Neuronal stem cell (in vitro differentiated cells): ENCODE measurements around the gene APLP2.

Experiments used
- DNase-seq: peaks from one replicate; pipeline ENCODE4 v3.0.0-alpha.2; 2013; ENCODE audit warnings: low spot score
- H2AFZ ChIP-seq: one replicate; pipeline ENCODE4 v1.6.1; 2013; ENCODE audit warnings: mild to moderate bottlenecking, low read length, inconsistent platforms
- H2AK5ac ChIP-seq: 2 replicates; pipeline ENCODE4 v1.6.1; 2013; ENCODE audit warnings: low read depth, mild to moderate bottlenecking, inconsistent platforms, low read length, moderate library complexity, mixed read lengths
- H2BK120ac ChIP-seq: 2 replicates; pipeline ENCODE4 v1.6.1; 2013; ENCODE audit warnings: low read depth, mild to moderate bottlenecking, inconsistent platforms, low read length, moderate library complexity, mixed read lengths
- H2BK12ac ChIP-seq: one replicate; pipeline ENCODE4 v1.6.1; 2013; ENCODE audit warnings: low read length, inconsistent platforms
- H2BK15ac ChIP-seq: 2 replicates; pipeline ENCODE4 v1.6.1; 2013; ENCODE audit warnings: mild to moderate bottlenecking, low read length, inconsistent platforms, mixed read lengths
- H2BK5ac ChIP-seq: one replicate; pipeline ENCODE4 v1.6.1; 2013; ENCODE audit warnings: inconsistent platforms, mild to moderate bottlenecking, low read length, moderate library complexity
- H3K14ac ChIP-seq: one replicate; pipeline ENCODE4 v1.6.1; 2013; ENCODE audit warnings: low read length, inconsistent platforms
- H3K18ac ChIP-seq: 2 replicates; pipeline ENCODE4 v1.6.1; 2013; ENCODE audit warnings: low read length, inconsistent platforms
- H3K23ac ChIP-seq: 2 replicates; pipeline ENCODE4 v1.6.1; 2013; ENCODE audit warnings: low read depth, mild to moderate bottlenecking, mixed read lengths, low read length, inconsistent platforms; ENCODE audit not compliant: poor library complexity
- H3K27ac ChIP-seq: replicated peaks from 3 replicates; pipeline ENCODE4 v1.5.1; 2013; ENCODE audit warnings: low read length, inconsistent platforms
- H3K27me3 ChIP-seq, 3 experiments: 2 replicates each; pipeline ENCODE4 v1.6.1; 2013; ENCODE audit warnings: low read length in 3 of 3, mild to moderate bottlenecking in 2 of 3, inconsistent platforms in 1 of 3, low read depth in 1 of 3, mixed read lengths in 1 of 3, moderate library complexity in 1 of 3; ENCODE audit not compliant: control insufficient read depth in 3 of 3, insufficient read depth in 3 of 3
- H3K36me3 ChIP-seq, 2 donors: replicated peaks in 1 of 2; 2 replicates each; pipeline ENCODE4 v1.6.1; 2013; ENCODE audit warnings: low read length in 2 of 2; ENCODE audit not compliant: control insufficient read depth in 2 of 2, insufficient read depth in 2 of 2
- H3K4ac ChIP-seq: 2 replicates; pipeline ENCODE4 v1.6.1; 2013; ENCODE audit warnings: inconsistent platforms, mild to moderate bottlenecking, low read length, moderate library complexity
- H3K4me1 ChIP-seq, 2 donors: 1 replicate in 1 of 2; 2 replicates in 1 of 2; pipeline ENCODE4 v1.6.1; 2013; ENCODE audit warnings: low read length in 2 of 2, low read depth in 1 of 2; ENCODE audit not compliant: control insufficient read depth in 2 of 2, insufficient read depth in 1 of 2
- H3K4me2 ChIP-seq: one replicate; pipeline ENCODE4 v1.6.1; 2013; ENCODE audit warnings: mild to moderate bottlenecking, low read length, inconsistent platforms; ENCODE audit not compliant: insufficient read depth, poor library complexity, severe bottlenecking
- H3K4me3 ChIP-seq, 2 donors: 2 replicates each; pipeline ENCODE4 v1.5.1; 2013; ENCODE audit warnings: low read length in 2 of 2, mild to moderate bottlenecking in 2 of 2, inconsistent platforms in 1 of 2, moderate library complexity in 1 of 2
- H3K79me1 ChIP-seq: one replicate; pipeline ENCODE4 v1.6.1; 2013; ENCODE audit warnings: low read depth, mild to moderate bottlenecking, inconsistent platforms, low read length, moderate library complexity
- H3K9ac ChIP-seq: one replicate; pipeline ENCODE4 v1.6.1; 2013; ENCODE audit warnings: mild to moderate bottlenecking, low read depth, low read length, inconsistent platforms; ENCODE audit not compliant: poor library complexity
- H3K9me3 ChIP-seq, 2 donors: replicated peaks in 1 of 2; 2 replicates each; pipeline versions ENCODE3 to v1.6.1; 2013; ENCODE audit warnings: low read length in 2 of 2, mild to moderate bottlenecking in 2 of 2, inconsistent platforms in 1 of 2, low read depth in 1 of 2, mixed read lengths in 1 of 2, moderate library complexity in 1 of 2; ENCODE audit not compliant: control insufficient read depth in 2 of 2, insufficient read depth in 1 of 2
- H4K8ac ChIP-seq: one replicate; pipeline ENCODE4 v1.6.1; 2013; ENCODE audit warnings: low read depth, mild to moderate bottlenecking, inconsistent platforms, low read length, moderate library complexity
- H4K91ac ChIP-seq: one replicate; pipeline ENCODE4 v1.6.1; 2013; ENCODE audit warnings: low read length, low read depth, mild to moderate bottlenecking, inconsistent platforms; ENCODE audit not compliant: poor library complexity
- WGBS, 2 donors: extraction: QIAGEN DNeasy Blood & Tissue Kit; methylation state at CpG; one replicate each; pipeline ENCODE4 v1.1.7; 2013; ENCODE audit warnings: missing lambda C conversion rate in 2 of 2, mixed read lengths in 1 of 2; ENCODE audit not compliant: insufficient read length in 2 of 2, insufficient replicate concordance in 1 of 2; ENCODE audit errors: extremely low coverage in 2 of 2; 5-methylcytosine and 5-hydroxymethylcytosine counted together

Gene APLP2

GRCh38 chr11:130160498-130161155 is 90.9 kb downstream of the APLP2 start:
- no CpG with 5 or more reads among the region's 19 CpGs for WGBS, 2 donors
- Histone ChIP-seq H3K4me1 (peaks cover 0 to 4% of the 10 kb centered on the region in 2 donors), H2BK5ac (no peak overlapping the region), H3K27me3 (peaks cover 14 to 66% (median 44%) of the 10 kb centered on the region in 3 experiments), H3K18ac (no peak overlapping the region), H2BK120ac (no peak overlapping the region), H4K8ac (no peak overlapping the region), H2BK15ac (no peak overlapping the region), H3K36me3 (no peaks in the 10 kb centered on the region), H3K9me3 (peaks cover 2 to 7% of the 10 kb centered on the region in 2 donors), H3K23ac (no peak overlapping the region), H3K79me1 (no peaks in the 10 kb centered on the region), H3K4me2 (no peak overlapping the region), H3K4me3 (no peak overlapping the region), H3K9ac (no peak overlapping the region), H2AFZ (peak overlapping the region; percentile 84), H3K4ac (no peak overlapping the region), H3K14ac (no peak overlapping the region), H2AK5ac (no peak overlapping the region), H3K27ac (no peak overlapping the region), H4K91ac (no peak overlapping the region), H2BK12ac (no peak overlapping the region)
- no peak for DNase-seq

- H3K27me3 ChIP-seq, result peaks cover 14 to 69% (median 44%) of the 10 kb centered on the region in 3 experiments
- H3K14ac ChIP-seq, result no peak overlapping the region
- peak overlapping the region; percentile 32 for H3K23ac ChIP-seq
- no peaks in the 10 kb centered on the region for H3K36me3 ChIP-seq
- no peak overlapping the region for H3K4ac ChIP-seq
- no peak overlapping the region for H3K4me3 ChIP-seq
- H2BK12ac ChIP-seq, result no peak overlapping the region
- H2BK120ac ChIP-seq, result no peak overlapping the region
- H3K27ac ChIP-seq, result no peak overlapping the region
- no CpG with 5 or more reads among the region's 11 CpGs for WGBS, 2 donors
- no peak overlapping the region for H4K91ac ChIP-seq
- H3K4me1 ChIP-seq, result peaks cover 0 to 4% of the 10 kb centered on the region in 2 donors
- H3K79me1 ChIP-seq, result no peaks in the 10 kb centered on the region
- H2BK15ac ChIP-seq, result no peak overlapping the region
- no peak overlapping the region for H3K9ac ChIP-seq
- H2AFZ ChIP-seq, result no peak overlapping the region
- H3K9me3 ChIP-seq, result peaks cover 2 to 7% of the 10 kb centered on the region in 2 donors
- no peak for DNase-seq
- H2AK5ac ChIP-seq, result no peak overlapping the region
- H3K4me2 ChIP-seq, result no peak overlapping the region
- H4K8ac ChIP-seq, result no peak overlapping the region
- H3K18ac ChIP-seq, result peak overlapping the region; percentile 58
- no peak overlapping the region for H2BK5ac ChIP-seq
Observed at GRCh38 chr11:130161441-130162145, 91.9 kb downstream of the APLP2 start.

GRCh38 chr11:130162733-130163132 is 93.0 kb downstream of the APLP2 start:
- Histone ChIP-seq H2BK15ac (no peak overlapping the region), H2BK12ac (no peak overlapping the region), H3K14ac (no peak overlapping the region), H2BK5ac (no peak overlapping the region), H3K9ac (no peak overlapping the region), H3K4me3 (no peak overlapping the region), H3K79me1 (no peaks in the 10 kb centered on the region), H3K36me3 (no peaks in the 10 kb centered on the region), H3K23ac (no peak overlapping the region), H3K4me2 (no peak overlapping the region), H2BK120ac (no peak overlapping the region), H3K4ac (no peak overlapping the region), H2AFZ (no peak overlapping the region), H3K18ac (no peak overlapping the region), H3K4me1 (peaks cover 0 to 4% of the 10 kb centered on the region in 2 donors), H3K27me3 (peaks cover 14 to 68% (median 44%) of the 10 kb centered on the region in 3 experiments), H3K9me3 (peaks cover under 1 to 6% of the 10 kb centered on the region in 2 donors), H4K91ac (no peak overlapping the region), H3K27ac (no peak overlapping the region), H4K8ac (no peak overlapping the region), H2AK5ac (no peak overlapping the region)
- DNase-seq, result no peak
- WGBS, 2 donors, result no CpG with 5 or more reads among the region's 5 CpGs
